HG03066 (cell line): ENCODE results near the gene LELP1.
"Not testable (repeated sequence)": the region's sequence is repeated elsewhere in the genome, so short reads cannot be mapped to it uniquely, and the experiment has no call there.

Source experiments
- ATAC-seq: cut with Tn5 transposase; IDR thresholded peaks from one replicate; pipeline ENCODE4 v1.9.1; 2021; ENCODE audit warnings: low read depth; ENCODE audit not compliant: unreplicated experiment

Gene LELP1

DNA sequence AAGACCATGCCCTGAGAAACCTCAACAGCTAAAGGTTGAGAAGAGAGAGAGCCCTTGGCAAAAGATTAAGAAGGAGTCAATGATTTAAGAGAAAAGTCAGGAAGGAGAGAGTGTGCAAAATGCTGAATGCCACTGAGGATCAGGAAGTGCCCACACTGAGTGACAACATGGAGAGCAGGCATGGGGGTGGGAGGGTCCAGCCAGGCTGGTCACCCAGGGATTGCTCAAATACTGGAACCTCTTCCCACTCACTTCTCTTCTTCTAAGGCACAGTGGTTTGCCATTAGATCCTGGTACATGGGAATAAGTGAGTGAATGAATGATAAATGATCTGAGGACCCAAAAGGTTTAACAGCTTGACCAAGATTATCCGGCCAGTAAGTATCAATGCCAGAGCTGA, 25.3 kb downstream of the LELP1 start:
- no peak for ATAC-seq

GRCh38 chr1:153229076-153229829, 26.0 kb downstream of the LELP1 start:
- ATAC-seq: not testable (repeated sequence)

GRCh38 chr1:153231363-153231762, 28.1 kb downstream of the LELP1 start:
- ATAC-seq: no peak

DNA sequence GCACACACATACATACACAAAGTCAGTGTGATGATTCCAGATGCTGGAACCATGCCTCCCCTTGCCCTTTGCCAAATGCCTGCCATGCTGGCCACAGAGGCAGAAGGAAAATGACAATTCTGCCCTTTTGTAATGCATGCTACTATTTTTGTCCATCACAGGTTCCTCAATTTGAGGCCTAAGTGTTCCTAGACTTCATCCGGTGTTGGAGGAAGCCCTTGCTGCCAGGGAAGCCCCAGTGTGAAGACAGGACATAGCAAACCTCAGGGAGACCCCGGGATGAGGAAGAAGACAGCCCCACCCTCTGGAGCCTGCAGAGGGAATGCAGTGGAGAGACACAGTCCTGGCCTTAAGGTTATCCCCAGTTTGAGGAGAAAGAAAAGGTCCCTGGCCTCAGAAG, 28.6 kb downstream of the LELP1 start:
- no peak for ATAC-seq

DNA sequence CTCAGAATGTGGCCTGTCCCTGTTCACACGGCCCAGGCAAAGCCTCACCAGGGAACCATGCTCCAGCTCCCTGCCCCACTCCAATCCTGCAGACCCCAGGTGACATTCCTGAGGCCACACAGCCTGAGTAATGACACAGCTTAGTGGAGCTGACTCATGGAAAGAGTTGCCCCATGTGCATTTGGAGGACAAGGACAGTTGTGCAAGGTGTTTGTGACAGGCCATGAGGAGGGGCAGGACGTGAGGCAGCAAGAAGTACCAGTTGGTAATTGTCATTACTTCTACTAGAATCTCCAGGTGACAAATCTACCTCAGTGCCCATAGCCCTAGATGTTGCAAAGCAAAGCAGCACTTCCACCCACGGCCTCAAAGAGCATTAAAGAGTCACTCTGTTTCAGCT, 29.3 kb downstream of the LELP1 start:
- no peak for ATAC-seq

GRCh38 chr1:153233448-153233847, 30.2 kb downstream of the LELP1 start:
- no peak for ATAC-seq

GRCh38 chr1:153238527-153238926, 35.3 kb downstream of the LELP1 start:
- ATAC-seq: no peak

- ATAC-seq: no peak
These were observed 38.9 kb downstream of the LELP1 start for GRCh38 chr1:153242160-153242559.

DNA sequence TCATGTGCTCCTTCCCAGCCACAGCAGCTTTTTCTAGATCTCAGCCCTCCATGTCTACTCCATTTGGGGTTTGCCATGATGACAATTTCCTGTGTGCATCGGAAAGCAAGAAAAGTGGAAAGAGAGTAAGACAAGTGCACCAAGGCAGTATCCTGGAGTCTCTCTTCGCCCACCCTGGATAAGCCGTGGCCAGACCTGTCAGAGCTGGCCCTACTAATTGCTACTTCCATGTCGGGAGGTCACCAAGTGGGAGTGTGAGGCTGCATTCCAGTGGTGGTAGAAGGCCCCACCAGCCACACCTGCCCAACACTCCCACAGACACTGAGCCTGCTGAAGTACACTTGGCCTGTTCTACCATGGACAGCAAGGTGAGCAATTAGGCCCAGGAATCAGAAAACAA, 42.2 kb downstream of the LELP1 start:
- no peak for ATAC-seq

GRCh38 chr1:153246018-153246417, 42.8 kb downstream of the LELP1 start:
- no peak for ATAC-seq

DNA sequence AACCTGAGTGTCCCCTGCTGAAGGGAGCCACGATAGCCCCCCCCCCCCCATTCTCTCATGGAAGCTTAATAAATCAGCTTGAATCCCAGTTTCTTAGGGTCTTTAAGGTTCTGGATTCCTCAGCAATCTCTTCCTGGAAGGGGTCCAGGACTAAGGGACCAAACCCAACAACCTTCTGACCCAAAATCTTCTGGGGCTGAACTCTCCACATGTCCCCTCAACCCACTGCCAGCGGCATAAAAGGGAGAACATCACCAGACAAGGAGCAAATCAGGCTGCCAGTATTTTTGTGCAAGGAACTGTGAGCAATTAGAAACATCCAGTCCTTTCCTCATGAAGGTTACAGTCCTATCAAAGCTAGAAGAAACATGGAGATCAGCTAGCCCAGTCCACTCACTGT, 43.6 kb downstream of the LELP1 start:
- ATAC-seq: no peak

DNA sequence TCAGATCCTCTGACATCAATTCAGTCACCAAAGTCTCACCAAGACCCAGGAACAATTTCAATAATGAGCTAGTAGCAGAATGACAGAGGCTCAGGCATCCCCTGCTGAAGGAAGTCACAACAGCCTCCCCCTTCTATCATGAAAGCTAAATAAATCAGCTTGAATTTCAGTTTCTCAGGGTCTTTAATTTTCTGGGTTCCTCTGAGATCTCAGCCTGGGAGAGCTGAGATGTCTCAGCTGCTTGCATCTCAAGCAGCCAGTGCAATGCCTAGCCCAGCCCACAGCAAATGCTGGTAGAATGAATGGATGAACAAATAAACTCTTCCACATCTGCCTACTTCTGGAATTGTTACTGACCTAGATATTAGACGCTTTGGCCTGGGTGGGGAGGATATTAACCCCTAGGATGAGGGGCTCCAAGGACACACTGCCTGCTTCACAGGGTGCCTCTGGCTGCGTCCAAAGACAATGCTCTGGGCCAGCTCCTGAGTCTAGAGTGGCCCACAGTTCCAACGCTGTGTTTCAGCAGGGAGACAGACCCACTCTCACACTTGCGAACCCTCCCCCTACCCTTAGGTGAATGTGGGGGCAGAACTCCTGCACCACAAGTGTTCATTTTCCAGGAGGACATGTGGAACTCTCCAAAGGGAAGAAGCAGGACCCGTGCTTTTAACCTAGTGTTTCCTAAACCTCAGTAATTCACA, 45.1 kb downstream of the LELP1 start:
- no peak for ATAC-seq

DNA sequence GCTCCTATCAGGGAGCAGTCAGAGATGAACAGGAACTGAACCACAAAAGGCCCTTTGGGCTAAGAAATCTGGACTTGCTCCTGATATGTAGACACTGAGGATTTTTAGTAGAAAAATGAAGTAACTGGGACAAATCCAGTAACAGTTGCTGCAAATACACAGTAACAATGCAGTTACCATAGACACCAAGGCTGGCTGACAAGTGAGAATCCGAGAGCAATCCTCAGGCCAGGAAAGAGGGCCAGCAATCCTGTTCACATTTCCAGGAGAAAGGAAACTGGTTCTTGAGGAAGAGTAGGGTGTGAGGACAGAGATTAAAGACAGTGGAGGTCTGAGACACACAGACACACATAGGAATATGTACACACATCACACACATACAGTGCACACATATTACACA, 46.9 kb downstream of the LELP1 start:
- no peak for ATAC-seq

DNA sequence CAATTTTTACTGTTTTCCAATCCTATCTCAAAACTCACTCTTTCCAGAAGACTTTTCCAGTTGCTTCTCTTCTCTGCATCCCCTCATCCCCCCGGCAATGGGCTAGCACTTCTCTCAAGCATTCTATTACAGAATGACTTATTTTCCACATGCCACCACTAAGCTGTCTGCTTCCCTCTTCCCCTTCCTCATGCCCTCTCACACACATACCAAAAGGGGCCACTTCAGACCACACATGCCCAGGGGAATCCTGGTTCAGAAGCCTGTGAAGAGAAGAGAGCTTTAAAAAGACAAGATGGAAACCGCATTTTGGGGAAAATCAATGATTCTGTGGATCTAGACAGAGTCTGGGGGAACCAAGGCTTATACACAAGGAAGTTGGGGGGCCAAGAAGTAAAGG, 47.9 kb downstream of the LELP1 start:
- ATAC-seq: no peak

DNA sequence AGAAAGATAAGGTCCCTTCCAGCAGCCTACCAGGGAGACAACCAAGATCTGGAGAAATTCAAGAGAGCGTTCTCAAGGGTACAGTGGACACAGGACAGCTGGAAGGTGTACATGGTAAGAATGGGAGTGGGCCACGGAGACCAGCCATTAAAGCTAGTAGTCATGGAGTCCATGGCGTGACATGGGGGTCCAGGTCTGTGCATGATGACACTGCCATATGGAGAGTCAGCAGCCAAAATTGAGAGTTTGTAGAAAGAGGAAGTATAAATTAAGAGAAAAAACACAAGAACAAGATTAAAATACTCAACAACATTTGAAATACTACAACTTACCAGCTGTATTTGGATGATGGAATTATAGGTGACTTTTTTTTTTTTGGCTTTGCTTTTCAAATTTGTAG, 48.3 kb downstream of the LELP1 start:
- ATAC-seq: no peak

GRCh38 chr1:153251988-153252387, 48.8 kb downstream of the LELP1 start:
- ATAC-seq: no peak

DNA sequence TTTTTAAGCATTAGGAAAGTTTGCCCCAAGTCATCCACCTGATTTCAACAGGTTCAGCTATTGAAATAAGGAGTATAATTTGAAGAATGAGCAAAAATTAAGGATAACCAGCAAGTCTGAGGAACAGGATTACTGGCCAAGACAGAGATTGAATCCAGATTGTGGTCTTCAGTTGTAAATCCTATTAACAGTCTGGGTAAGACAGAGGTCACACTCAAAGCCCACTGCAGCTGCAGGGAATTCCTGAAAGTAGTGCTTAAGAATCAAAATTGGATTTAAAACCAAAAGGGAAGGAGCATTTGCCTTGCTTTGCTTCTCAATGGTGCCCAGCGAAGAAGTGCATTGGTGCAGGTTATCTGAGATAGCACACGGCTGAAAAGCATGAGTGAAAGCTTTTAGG, 49.8 kb downstream of the LELP1 start:
- no peak for ATAC-seq

DNA sequence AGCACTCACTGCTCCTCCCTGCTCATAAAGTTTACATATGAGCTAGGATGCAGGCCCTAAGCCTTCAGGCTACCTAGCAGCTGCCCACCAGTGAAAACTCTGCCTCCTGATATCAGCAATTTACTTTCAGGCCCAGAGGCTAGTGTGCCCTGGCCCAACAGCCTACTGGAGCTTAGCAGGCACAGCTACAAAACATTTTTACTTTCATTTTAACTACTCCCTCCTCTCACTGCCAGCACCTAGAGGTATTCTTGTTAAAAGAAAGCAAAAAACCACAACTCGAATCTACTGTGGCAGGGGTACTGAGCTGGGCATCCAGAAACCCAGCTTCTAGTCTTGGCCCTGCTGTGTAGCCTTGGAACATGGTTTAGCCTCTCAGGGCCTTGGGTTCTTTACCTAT, 50.5 kb downstream of the LELP1 start:
- no peak for ATAC-seq
